ENCODE measurements around the gene SMS. TPM values are rescaled to one million over a fixed set of nuclear protein-coding genes. Genes with fewer than 3 reads are reported as not detected.
A peak's percentile ranks its signal among the peaks of the same experiment; 100 is the strongest.

SMS gene
- total and polyA plus RNA-seq, 2 of the 13 experiments (the other 11 are each of a cell fraction or from before 2014, with no cell fraction given), result 40.5 to 91.9 TPM

DNA sequence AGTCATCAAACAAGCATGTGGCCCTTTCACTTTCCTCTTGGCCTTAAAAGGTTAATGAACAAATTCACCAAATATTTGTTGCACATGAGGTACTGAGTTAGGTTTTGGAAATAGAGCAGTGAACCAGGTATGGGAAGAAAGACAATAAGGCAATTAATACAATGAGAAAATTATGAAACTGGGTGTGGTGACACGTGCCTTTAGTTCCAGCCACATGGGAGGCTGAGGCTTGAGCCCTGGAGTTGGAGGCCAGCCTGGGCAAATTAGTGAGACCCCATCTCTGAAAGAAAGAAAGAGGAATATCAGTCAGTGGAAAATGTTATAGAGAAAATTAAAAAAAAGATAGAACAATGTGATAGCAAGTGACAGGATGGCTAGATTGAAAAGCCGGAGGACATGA is 99.7 kb downstream of the SMS start:
- WGBS (ENCODE audit: low lambda C conversion rate), result 20% methylated on average over 2 of the region's 2 CpGs
- H3K36me3 ChIP-seq (replicated peaks in 1 of 2; ENCODE audit: control insufficient read depth in 1 of 2, insufficient read depth in 2 of 2, low read length in 2 of 2), result no peaks in the 10 kb centered on the region
- DNase-seq (ENCODE audit: low spot score), result no peak
- no peak overlapping the region for H3K27ac ChIP-seq (ENCODE audit: extremely low read length, insufficient read depth, low read length)
- FAIRE-seq, result no peak
- H3K4me1 ChIP-seq (ENCODE audit: insufficient read depth, low read length), result no peaks in the 10 kb centered on the region
- BruUV-seq (replicated peaks), result no TSS peak
- H3K4me2 ChIP-seq (ENCODE audit: low read depth, low read length), result no peak overlapping the region
- no peaks in the 10 kb centered on the region for H3K9me3 ChIP-seq (ENCODE audit: low read length)
- POLR2A ChIA-PET, result no interaction called here
- intact Hi-C loops (cut with micrococcal nuclease; ENCODE audit: unreplicated experiment), result no loop called here
- TF ChIP-seq, protein P1, sequence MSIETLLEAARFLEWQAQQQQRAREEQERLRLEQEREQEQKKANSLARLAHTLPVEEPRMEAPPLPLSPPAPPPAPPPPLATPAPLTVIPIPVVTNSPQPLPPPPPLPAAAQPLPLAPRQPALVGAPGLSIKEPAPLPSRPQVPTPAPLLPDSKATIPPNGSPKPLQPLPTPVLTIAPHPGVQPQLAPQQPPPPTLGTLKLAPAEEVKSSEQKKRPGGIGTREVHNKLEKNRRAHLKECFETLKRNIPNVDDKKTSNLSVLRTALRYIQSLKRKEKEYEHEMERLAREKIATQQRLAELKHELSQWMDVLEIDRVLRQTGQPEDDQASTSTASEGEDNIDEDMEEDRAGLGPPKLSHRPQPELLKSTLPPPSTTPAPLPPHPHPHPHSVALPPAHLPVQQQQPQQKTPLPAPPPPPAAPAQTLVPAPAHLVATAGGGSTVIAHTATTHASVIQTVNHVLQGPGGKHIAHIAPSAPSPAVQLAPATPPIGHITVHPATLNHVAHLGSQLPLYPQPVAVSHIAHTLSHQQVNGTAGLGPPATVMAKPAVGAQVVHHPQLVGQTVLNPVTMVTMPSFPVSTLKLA (IDR thresholded peaks at IDR 0.05), result peak; percentile 87
- TF ChIP-seq ZNF10 (CRISPR knock-in tag; IDR thresholded peaks at IDR 0.05; ENCODE audit: borderline replicate concordance, low read depth), result no peak
- no peaks in the 10 kb centered on the region for H3K79me2 ChIP-seq (ENCODE audit: insufficient read depth, low read length)
- H2AFZ ChIP-seq (ENCODE audit: low read length), result no peak overlapping the region
- ATAC-seq, result no peak
- no peak overlapping the region for H3K9ac ChIP-seq (ENCODE audit: insufficient read depth, low read depth, low read length)
- CTCF ChIA-PET (ENCODE audit: low intra/inter-chr PET ratio, low total read pairs), result no interaction called here
- in situ Hi-C loops (cut with HindIII; ENCODE audit: extremely low pct_ligation_motif_present, low pct_unique_long_range_greater_than_20kb), result no loop called here
- H3K4me3 ChIP-seq (replicated peaks in 1 of 3; ENCODE audit: insufficient read depth in 1 of 3, low read depth in 2 of 3, low read length in 3 of 3), result no peak overlapping the region
- no peaks in the 10 kb centered on the region for H3K27me3 ChIP-seq (ENCODE audit: control insufficient read depth in 1 of 2, insufficient read depth in 2 of 2, low read length in 2 of 2)
- H4K20me1 ChIP-seq (ENCODE audit: insufficient read depth, low read length), result no peaks in the 10 kb centered on the region

DNA sequence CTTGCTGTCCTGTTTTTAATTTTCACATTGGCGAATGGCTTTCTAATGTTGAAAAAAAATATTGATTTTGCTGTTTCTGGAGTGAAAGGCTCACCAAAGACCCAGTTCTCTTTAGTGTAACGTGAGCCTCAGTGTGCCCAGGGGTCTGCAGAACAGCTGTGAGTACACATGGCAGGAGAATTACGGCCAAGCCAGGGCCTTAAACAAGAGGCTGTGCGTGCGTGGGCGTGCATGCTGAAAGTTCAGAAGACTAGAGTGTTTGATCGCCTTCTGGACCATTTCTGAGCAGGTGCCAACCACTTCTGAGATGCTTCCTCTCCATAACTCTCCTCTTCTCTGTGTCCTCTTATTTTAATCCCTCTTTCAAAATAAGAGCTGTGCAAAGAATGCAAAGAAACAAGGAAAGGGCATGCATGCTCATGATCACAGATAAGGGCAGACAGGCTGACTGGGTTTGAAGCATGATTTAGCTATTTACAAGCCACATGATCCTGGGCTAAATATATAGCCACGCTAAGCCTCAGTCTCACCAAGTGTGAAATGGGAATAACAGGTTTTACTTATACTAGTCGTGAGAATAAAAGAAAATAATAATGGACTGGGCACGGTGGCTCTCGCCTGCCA is 101.5 kb downstream of the SMS start:
- no peak overlapping the region for H3K4me2 ChIP-seq (ENCODE audit: low read depth, low read length)
- H3K27me3 ChIP-seq (ENCODE audit: control insufficient read depth in 1 of 2, insufficient read depth in 2 of 2, low read length in 2 of 2), result no peaks in the 10 kb centered on the region
- DNase-seq (ENCODE audit: low spot score) (no peak), ATAC-seq (no peak), FAIRE-seq (no peak)
- H2AFZ ChIP-seq (ENCODE audit: low read length), result no peak overlapping the region
- ChIA-PET CTCF (ENCODE audit: low intra/inter-chr PET ratio, low total read pairs) (no interaction called here), POLR2A (no interaction called here)
- H3K9me3 ChIP-seq (ENCODE audit: low read length), result no peaks in the 10 kb centered on the region
- no peaks in the 10 kb centered on the region for H4K20me1 ChIP-seq (ENCODE audit: insufficient read depth, low read length)
- WGBS (ENCODE audit: low lambda C conversion rate), result 57% methylated on average over 9 of the region's 11 CpGs
- H3K4me1 ChIP-seq (ENCODE audit: insufficient read depth, low read length), result no peaks in the 10 kb centered on the region
- H3K9ac ChIP-seq (ENCODE audit: insufficient read depth, low read depth, low read length), result no peak overlapping the region
- H3K27ac ChIP-seq (ENCODE audit: extremely low read length, insufficient read depth, low read length), result no peak overlapping the region
- no TSS peak for BruUV-seq (replicated peaks)
- H3K4me3 ChIP-seq (replicated peaks in 1 of 3; ENCODE audit: insufficient read depth in 1 of 3, low read depth in 2 of 3, low read length in 3 of 3), result no peak overlapping the region
- H3K79me2 ChIP-seq (ENCODE audit: insufficient read depth, low read length), result no peaks in the 10 kb centered on the region
- no peaks in the 10 kb centered on the region for H3K36me3 ChIP-seq (replicated peaks in 1 of 2; ENCODE audit: control insufficient read depth in 1 of 2, insufficient read depth in 2 of 2, low read length in 2 of 2)
- in situ Hi-C loops (cut with HindIII; ENCODE audit: extremely low pct_ligation_motif_present, low pct_unique_long_range_greater_than_20kb) (no loop called here), intact Hi-C loops (cut with micrococcal nuclease; ENCODE audit: unreplicated experiment) (no loop called here)
- TF ChIP-seq, protein P2, sequence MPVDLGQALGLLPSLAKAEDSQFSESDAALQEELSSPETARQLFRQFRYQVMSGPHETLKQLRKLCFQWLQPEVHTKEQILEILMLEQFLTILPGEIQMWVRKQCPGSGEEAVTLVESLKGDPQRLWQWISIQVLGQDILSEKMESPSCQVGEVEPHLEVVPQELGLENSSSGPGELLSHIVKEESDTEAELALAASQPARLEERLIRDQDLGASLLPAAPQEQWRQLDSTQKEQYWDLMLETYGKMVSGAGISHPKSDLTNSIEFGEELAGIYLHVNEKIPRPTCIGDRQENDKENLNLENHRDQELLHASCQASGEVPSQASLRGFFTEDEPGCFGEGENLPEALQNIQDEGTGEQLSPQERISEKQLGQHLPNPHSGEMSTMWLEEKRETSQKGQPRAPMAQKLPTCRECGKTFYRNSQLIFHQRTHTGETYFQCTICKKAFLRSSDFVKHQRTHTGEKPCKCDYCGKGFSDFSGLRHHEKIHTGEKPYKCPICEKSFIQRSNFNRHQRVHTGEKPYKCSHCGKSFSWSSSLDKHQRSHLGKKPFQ (CRISPR knock-in tag; IDR thresholded peaks at IDR 0.05; ENCODE audit: insufficient replicate concordance), result no peak
- TF ChIP-seq ZFYVE20 (CRISPR knock-in tag; IDR thresholded peaks at IDR 0.05; ENCODE audit: borderline replicate concordance, low read depth) (no peak), MED8 (CRISPR knock-in tag; IDR thresholded peaks at IDR 0.05; ENCODE audit: insufficient replicate concordance) (no peak), ZSCAN29 (CRISPR knock-in tag; conservative IDR thresholded peaks at IDR 0.05) (no peak), GABPA (IDR thresholded peaks at IDR 0.05; ENCODE audit: low read depth, low read length) (no peak), GABPA (CRISPR knock-in tag; IDR thresholded peaks at IDR 0.05; ENCODE audit: low read depth) (no peak), MXD3 (CRISPR knock-in tag; IDR thresholded peaks at IDR 0.05) (no peak), HMGA1 (CRISPR knock-in tag; conservative IDR thresholded peaks at IDR 0.05) (no peak), AGO1 (IDR thresholded peaks at IDR 0.05; ENCODE audit: low read depth, low read length, poor library complexity, severe bottlenecking) (no peak), PCBP1 (IDR thresholded peaks at IDR 0.05; ENCODE audit: borderline replicate concordance, low read depth, low read length) (no peak)

Data from HepG2 (cell line).